ENCODE data around the gene HMX2.

DNA sequence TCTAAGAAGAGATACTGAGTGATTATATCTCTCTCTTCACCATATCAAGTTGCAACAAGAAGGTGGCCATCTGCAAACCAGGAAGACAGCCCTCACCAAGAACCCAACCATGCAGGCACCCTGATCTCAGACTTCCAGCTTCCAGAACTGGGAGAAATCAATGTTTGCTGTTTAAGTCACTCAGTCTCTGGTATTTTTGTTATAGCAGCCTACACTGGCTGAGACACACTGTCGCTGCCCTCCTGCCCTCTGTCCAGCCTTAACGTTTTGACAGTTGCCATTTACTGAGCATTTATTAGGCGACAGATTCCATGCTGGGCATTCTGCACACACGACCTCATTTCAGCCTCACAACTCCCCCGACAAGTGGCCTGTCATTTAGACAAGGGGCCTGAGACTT, 21.7 kb upstream of the HMX2 start:
- TF ChIP-seq, protein P1, sequence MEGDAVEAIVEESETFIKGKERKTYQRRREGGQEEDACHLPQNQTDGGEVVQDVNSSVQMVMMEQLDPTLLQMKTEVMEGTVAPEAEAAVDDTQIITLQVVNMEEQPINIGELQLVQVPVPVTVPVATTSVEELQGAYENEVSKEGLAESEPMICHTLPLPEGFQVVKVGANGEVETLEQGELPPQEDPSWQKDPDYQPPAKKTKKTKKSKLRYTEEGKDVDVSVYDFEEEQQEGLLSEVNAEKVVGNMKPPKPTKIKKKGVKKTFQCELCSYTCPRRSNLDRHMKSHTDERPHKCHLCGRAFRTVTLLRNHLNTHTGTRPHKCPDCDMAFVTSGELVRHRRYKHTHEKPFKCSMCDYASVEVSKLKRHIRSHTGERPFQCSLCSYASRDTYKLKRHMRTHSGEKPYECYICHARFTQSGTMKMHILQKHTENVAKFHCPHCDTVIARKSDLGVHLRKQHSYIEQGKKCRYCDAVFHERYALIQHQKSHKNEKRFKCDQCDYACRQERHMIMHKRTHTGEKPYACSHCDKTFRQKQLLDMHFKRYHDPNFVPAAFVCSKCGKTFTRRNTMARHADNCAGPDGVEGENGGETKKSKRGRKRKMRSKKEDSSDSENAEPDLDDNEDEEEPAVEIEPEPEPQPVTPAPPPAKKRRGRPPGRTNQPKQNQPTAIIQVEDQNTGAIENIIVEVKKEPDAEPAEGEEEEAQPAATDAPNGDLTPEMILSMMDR (IDR thresholded peaks at IDR 0.05), result no peak
- TF ChIP-seq POLR2A (IDR thresholded peaks at IDR 0.05) (no peak), POLR2AphosphoS5 (IDR thresholded peaks at IDR 0.05) (no peak)
